Measurements from ENCODE around the gene MGAT1. TPM values are rescaled to one million over a fixed set of nuclear protein-coding genes. Genes with fewer than 3 reads are reported as not detected.

Gene MGAT1
- polyA plus RNA-seq, 3 donors = 231 to 523 (median 385) TPM

DNA sequence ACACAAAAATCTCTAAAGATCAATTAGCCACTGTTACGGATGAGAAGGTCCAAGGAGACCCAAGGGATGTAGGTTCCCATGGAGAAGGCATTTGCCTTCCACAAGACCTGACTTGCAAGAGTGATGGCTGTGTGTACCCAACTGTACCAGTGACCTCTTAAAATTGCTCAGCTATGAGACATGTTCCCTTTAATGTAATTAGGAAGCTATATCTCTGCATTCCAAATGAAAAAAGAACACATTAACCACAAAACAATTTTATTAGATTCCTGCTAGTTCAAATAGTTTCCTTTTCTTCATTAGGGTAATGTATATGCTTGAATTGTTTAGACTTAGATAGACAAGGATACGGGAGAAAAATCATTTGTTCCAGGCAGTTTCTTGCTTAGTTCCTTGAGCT is 66.1 kb downstream of the MGAT1 start:
- Histone ChIP-seq H3K27me3 (ENCODE audit: control insufficient read depth in 2 of 2, insufficient read depth in 2 of 2, low read length in 2 of 2) (no peaks in the 10 kb centered on the region), H3K36me3 (replicated peaks in 1 of 2; ENCODE audit: control insufficient read depth in 1 of 2, insufficient read depth in 2 of 2, low read length in 2 of 2) (no peaks in the 10 kb centered on the region), H3K4me1 (ENCODE audit: control insufficient read depth in 1 of 2, insufficient read depth in 2 of 2, low read length in 2 of 2) (no peaks in the 10 kb centered on the region), H3K27ac (ENCODE audit: low read depth in 1 of 2, low read length in 2 of 2) (no peak overlapping the region), H3K4me2 (replicated peaks; ENCODE audit: extremely low read depth, low read length, poor library complexity, severe bottlenecking) (no peak overlapping the region), H3K79me2 (ENCODE audit: insufficient read depth, low read length) (no peaks in the 10 kb centered on the region), H2AFZ (ENCODE audit: insufficient read depth, low read depth, low read length, poor library complexity, severe bottlenecking) (no peak overlapping the region), H3K9me3 (replicated peaks in 1 of 2; ENCODE audit: control insufficient read depth in 1 of 2, insufficient read depth in 1 of 2, low read length in 2 of 2) (peaks cover 0 to 3% of the 10 kb centered on the region in 2 donors), H3K4me3 (replicated peaks in 1 of 3; ENCODE audit: low read depth in 2 of 3, low read length in 3 of 3) (no peak overlapping the region), H4K20me1 (ENCODE audit: insufficient read depth, low read length) (no peaks in the 10 kb centered on the region), H3K9ac (ENCODE audit: insufficient read depth, low read length, poor library complexity, severe bottlenecking) (no peak overlapping the region)
- Mint-ChIP-seq H3K9me3 (peaks cover 0 to 3% (median 0%) of the 10 kb centered on the region in 7 donors), H3K4me1 (no peaks in the 10 kb centered on the region), H3K36me3 (no peaks in the 10 kb centered on the region), H3K27me3 (ENCODE audit: low read depth in 3 of 3) (peaks cover 4 to 20% (median 7%) of the 10 kb centered on the region in 3 donors), H3K4me3 (no peak overlapping the region), H3K27ac (no peak overlapping the region)
- intact Hi-C loops (cut with micrococcal nuclease) = no loop called here
- WGBS (ENCODE audit: insufficient coverage) = 67% methylated on average over 1 of the region's 2 CpGs
- TF ChIP-seq, protein P1, sequence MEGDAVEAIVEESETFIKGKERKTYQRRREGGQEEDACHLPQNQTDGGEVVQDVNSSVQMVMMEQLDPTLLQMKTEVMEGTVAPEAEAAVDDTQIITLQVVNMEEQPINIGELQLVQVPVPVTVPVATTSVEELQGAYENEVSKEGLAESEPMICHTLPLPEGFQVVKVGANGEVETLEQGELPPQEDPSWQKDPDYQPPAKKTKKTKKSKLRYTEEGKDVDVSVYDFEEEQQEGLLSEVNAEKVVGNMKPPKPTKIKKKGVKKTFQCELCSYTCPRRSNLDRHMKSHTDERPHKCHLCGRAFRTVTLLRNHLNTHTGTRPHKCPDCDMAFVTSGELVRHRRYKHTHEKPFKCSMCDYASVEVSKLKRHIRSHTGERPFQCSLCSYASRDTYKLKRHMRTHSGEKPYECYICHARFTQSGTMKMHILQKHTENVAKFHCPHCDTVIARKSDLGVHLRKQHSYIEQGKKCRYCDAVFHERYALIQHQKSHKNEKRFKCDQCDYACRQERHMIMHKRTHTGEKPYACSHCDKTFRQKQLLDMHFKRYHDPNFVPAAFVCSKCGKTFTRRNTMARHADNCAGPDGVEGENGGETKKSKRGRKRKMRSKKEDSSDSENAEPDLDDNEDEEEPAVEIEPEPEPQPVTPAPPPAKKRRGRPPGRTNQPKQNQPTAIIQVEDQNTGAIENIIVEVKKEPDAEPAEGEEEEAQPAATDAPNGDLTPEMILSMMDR (IDR thresholded peaks at IDR 0.05) = no peak
- DNase-seq = no peak

Other genes with a start within 250 kb of the MGAT1 start
- under 1 TPM; 0.49 to 0.83 (median 0.59) TPM for gene SCGB3A1, start 211.3 kb downstream of the MGAT1 start, polyA plus RNA-seq
- gene FLT4, start 153.2 kb downstream of the MGAT1 start, polyA plus RNA-seq = not detected
- not detected for gene OR2Y1, start 62.7 kb downstream of the MGAT1 start, polyA plus RNA-seq
- 1 to 10 TPM; 4.1 to 7.1 (median 6.5) TPM for gene ZFP62, start 58.5 kb upstream of the MGAT1 start, polyA plus RNA-seq
- under 1 TPM; 0.13 to 0.50 (median 0.13) TPM for gene BTNL8, start 96.4 kb upstream of the MGAT1 start, polyA plus RNA-seq
- under 1 TPM in 2 of 3 donors, not detected in 1; 0.08 to 0.20 TPM for gene BTNL3, start 186.0 kb upstream of the MGAT1 start, polyA plus RNA-seq
- gene BTNL9, start 237.5 kb upstream of the MGAT1 start, polyA plus RNA-seq = not detected